Measurements from ENCODE around the gene RNF8.

- TF ChIP-seq ZNF274 (IDR thresholded peaks at IDR 0.05; ENCODE audit: low read depth, low read length) (no peak), YY1 (IDR thresholded peaks at IDR 0.05; ENCODE audit: insufficient read depth, insufficient read length) (no peak), SUZ12 (IDR thresholded peaks at IDR 0.05; ENCODE audit: extremely low read depth, insufficient read depth, insufficient read length) (no peak)
These were observed 63.6 kb downstream of the RNF8 start for GRCh38 chr6:37417393-37417792.
